PFSK-1 (cell line): ENCODE data around the gene N4BP2. TPM values are rescaled to one million over a fixed set of nuclear protein-coding genes. Genes with fewer than 3 reads are reported as not detected.

ENCODE experiments used
- FOXP2 ChIP-seq: optimal IDR thresholded peaks from 2 replicates; pipeline ENCODE3; 2011; ENCODE audit warnings: borderline replicate concordance, control low read depth, inconsistent platforms; ENCODE audit not compliant: insufficient read depth; ENCODE audit errors: extremely low read length, extremely low read depth
- POLR2AphosphoS5 ChIP-seq: IDR thresholded peaks from 2 replicates; pipeline ENCODE4 v1.6.1; 2012; ENCODE audit warnings: low read depth, mild to moderate bottlenecking, control low read depth, low read length, moderate library complexity
- REST ChIP-seq, 2 experiments: IDR thresholded peaks; 2 replicates each; pipeline versions ENCODE4 v1.6.1 to v1.8.0; 2011 to 2012; ENCODE audit warnings: low read depth in 2 of 2, low read length in 2 of 2, control low read depth in 1 of 2, inconsistent platforms in 1 of 2, mild to moderate bottlenecking in 1 of 2, moderate library complexity in 1 of 2; ENCODE audit not compliant: insufficient read depth in 1 of 2
- SIN3A ChIP-seq: IDR thresholded peaks from 2 replicates; pipeline ENCODE4 v1.6.1; 2012; ENCODE audit warnings: mild to moderate bottlenecking, low read length, moderate library complexity, borderline replicate concordance; ENCODE audit not compliant: insufficient read depth
- TAF1 ChIP-seq: IDR thresholded peaks from 2 replicates; pipeline ENCODE4 v1.6.1; 2012; ENCODE audit warnings: low read length, control low read depth, borderline replicate concordance; ENCODE audit not compliant: insufficient read depth
- polyA plus RNA-seq: library from polyadenylated mRNA; unstranded; fragments of >200 nt; gene quantifications from one replicate; pipeline ENCODE4 v1.2.1, GENCODE V29; 2012; ENCODE audit warnings: low read depth, missing spikeins; ENCODE audit not compliant: insufficient read length

Gene N4BP2
- polyA plus RNA-seq = 0.85 TPM

GRCh38 chr4:40056716-40057585 lies at the start of gene N4BP2:
Gene N4BP2 (plus strand): TSS chr4:40056850. CDS start chr4:40097341, 40,491 bp downstream.
- TF ChIP-seq TAF1 (no peak; the same call in 1 of the 2 replicates), SIN3A (peak; percentile 70; the same call in 1 of the 2 replicates), FOXP2 (peak; percentile 72), POLR2AphosphoS5 (peak; percentile 88)

- TF ChIP-seq FOXP2 (no peak), POLR2AphosphoS5 (no peak), SIN3A (no peak), TAF1 (no peak), REST (IDR thresholded peaks at IDR 0.05; ENCODE audit: insufficient read depth in 1 of 2, low read depth in 2 of 2, low read length in 2 of 2) (no peak)
Observed at GRCh38 chr4:40016007-40016406, 40.6 kb upstream of the N4BP2 start.

- TF ChIP-seq REST (IDR thresholded peaks at IDR 0.05; ENCODE audit: insufficient read depth in 1 of 2, low read depth in 2 of 2, low read length in 2 of 2) (no peak), FOXP2 (no peak), TAF1 (no peak), SIN3A (no peak), POLR2AphosphoS5 (no peak)
Observed at GRCh38 chr4:40020221-40020620, 36.4 kb upstream of the N4BP2 start.

- TF ChIP-seq SIN3A (no peak), POLR2AphosphoS5 (no peak), TAF1 (no peak), REST (IDR thresholded peaks at IDR 0.05; ENCODE audit: insufficient read depth in 1 of 2, low read depth in 2 of 2, low read length in 2 of 2) (no peak), FOXP2 (no peak)
Observed at GRCh38 chr4:40032785-40033184, 23.9 kb upstream of the N4BP2 start.

- no peak for TF ChIP-seq POLR2AphosphoS5
- no peak for TF ChIP-seq FOXP2
- no peak for TF ChIP-seq TAF1
- TF ChIP-seq SIN3A = no peak
- TF ChIP-seq REST (IDR thresholded peaks at IDR 0.05; ENCODE audit: insufficient read depth in 1 of 2, low read depth in 2 of 2, low read length in 2 of 2) = no peak
Observed at GRCh38 chr4:40033613-40034012, 23.0 kb upstream of the N4BP2 start.
